Stimulated activated CD8-positive, alpha-beta memory T cell treated with anti-CD3 and anti-CD28 coated beads, Interleukin-7, amount 100 ng/mL, for 1 hour (primary cell): ENCODE data around the gene CFAP20DC.

Source experiments
- DNase-seq, 2 donors: peaks; one replicate each; pipeline ENCODE4 v3.0.0-alpha.2; 2020; ENCODE audit warnings: low read depth in 2 of 2

The CFAP20DC gene

GRCh38 chr3:58801541-58801940, 248.3 kb downstream of the CFAP20DC start:
- no peak for DNase-seq

- DNase-seq: no peak
Observed at GRCh38 chr3:58800940-58801339, 248.9 kb downstream of the CFAP20DC start.

- no peak for DNase-seq
Observed at GRCh38 chr3:58800032-58800431, 249.8 kb downstream of the CFAP20DC start.

GRCh38 chr3:58799271-58799670, 250.6 kb downstream of the CFAP20DC start:
- DNase-seq: no peak

GRCh38 chr3:58798312-58798711, 251.5 kb downstream of the CFAP20DC start:
- no peak for DNase-seq

- no peak for DNase-seq
Observed at GRCh38 chr3:58794750-58795149, 255.1 kb downstream of the CFAP20DC start.

GRCh38 chr3:58793938-58794337, 255.9 kb downstream of the CFAP20DC start:
- no peak for DNase-seq

GRCh38 chr3:58792921-58793451, 256.8 kb downstream of the CFAP20DC start:
- no peak for DNase-seq

GRCh38 chr3:58789385-58789784, 260.4 kb downstream of the CFAP20DC start:
- DNase-seq: no peak

- DNase-seq: no peak
Observed at GRCh38 chr3:58784888-58785287, 264.9 kb downstream of the CFAP20DC start.

- no peak for DNase-seq
Observed at GRCh38 chr3:58784425-58784824, 265.4 kb downstream of the CFAP20DC start.

GRCh38 chr3:58783845-58784244, 266.0 kb downstream of the CFAP20DC start:
- no peak for DNase-seq

GRCh38 chr3:58779934-58780333, 269.9 kb downstream of the CFAP20DC start:
- no peak for DNase-seq

GRCh38 chr3:58776231-58776630, 273.6 kb downstream of the CFAP20DC start:
- no peak for DNase-seq

- no peak for DNase-seq
Observed at GRCh38 chr3:58772462-58772861, 277.4 kb downstream of the CFAP20DC start.

- no peak for DNase-seq
Observed at GRCh38 chr3:58769065-58769464, 280.8 kb downstream of the CFAP20DC start.

GRCh38 chr3:58766587-58767282, 283.1 kb downstream of the CFAP20DC start:
- DNase-seq: no peak

- DNase-seq: no peak
Observed at GRCh38 chr3:58755150-58755549, 294.7 kb downstream of the CFAP20DC start.

GRCh38 chr3:58754074-58754473, 295.8 kb downstream of the CFAP20DC start:
- no peak for DNase-seq

GRCh38 chr3:58751882-58752567, 297.8 kb downstream of the CFAP20DC start:
- no peak for DNase-seq

GRCh38 chr3:58751235-58751634, 298.6 kb downstream of the CFAP20DC start:
- DNase-seq: no peak

- no peak for DNase-seq
Observed at GRCh38 chr3:58749948-58750347, 299.9 kb downstream of the CFAP20DC start.

- no peak for DNase-seq
Observed at GRCh38 chr3:58748024-58748423, 301.8 kb downstream of the CFAP20DC start.
